ENCODE results near the gene DDX1. TPM values are rescaled to one million over a fixed set of nuclear protein-coding genes. Genes with fewer than 3 reads are reported as not detected.

Gene DDX1
- total and polyA plus RNA-seq, 2 of the 4 experiments (the other 2 are of a cell fraction) = 73.6 to 74.9 TPM

GRCh38 chr2:15652252-15652651, 60.6 kb downstream of the DDX1 start:
- ATAC-seq (ENCODE audit: low read depth) (no peak), DNase-seq (no peak)
- Histone ChIP-seq H2AFZ (replicated peaks; ENCODE audit: low read length, poor library complexity) (no peak overlapping the region), H3K4me1 (ENCODE audit: control insufficient read depth, insufficient read depth, low read length) (no peaks in the 10 kb centered on the region), H3K4me2 (ENCODE audit: low read depth, low read length) (no peak overlapping the region), H4K8ac (ENCODE audit: low read depth in 2 of 2, low read length in 2 of 2) (no peak overlapping the region), H4K5ac (ENCODE audit: low read depth, low read length) (no peak overlapping the region), H2BK15ac (ENCODE audit: low read depth, low read length) (no peak overlapping the region), H3K9me3 (ENCODE audit: control insufficient read depth, insufficient read depth, low read length) (no peaks in the 10 kb centered on the region), H2BK5ac (ENCODE audit: low read depth, low read length, poor library complexity, severe bottlenecking) (no peak overlapping the region), H2AK9ac (replicated peaks; ENCODE audit: low read depth, low read length, poor library complexity) (no peak overlapping the region), H3K27ac (ENCODE audit: insufficient read depth, low read length) (no peak overlapping the region), H3K4me3 (ENCODE audit: insufficient read depth, low read depth, low read length) (no peak overlapping the region), H2BK20ac (ENCODE audit: low read depth, low read length) (no peak overlapping the region), H3K9ac (ENCODE audit: low read depth, low read length) (no peak overlapping the region), H2BK120ac (ENCODE audit: low read depth, low read length) (no peak overlapping the region), H3K9me1 (ENCODE audit: insufficient read depth, low read length) (no peaks in the 10 kb centered on the region), H3K56ac (ENCODE audit: extremely low read depth, insufficient read depth, low read length) (no peak overlapping the region), H3K27me3 (ENCODE audit: control insufficient read depth, insufficient read depth, low read length) (peaks cover 1% of the 10 kb centered on the region; the same call in 1 of the 2 replicates), H3K14ac (replicated peaks; ENCODE audit: low read depth, low read length) (no peak overlapping the region), H3K36me3 (ENCODE audit: control insufficient read depth, insufficient read depth, low read length) (no peaks in the 10 kb centered on the region), H2AK5ac (ENCODE audit: low read depth, low read length) (no peak overlapping the region), H3K79me1 (ENCODE audit: low read depth in 1 of 2, low read length in 2 of 2) (no peaks in the 10 kb centered on the region), H4K91ac (ENCODE audit: insufficient read depth, low read depth, low read length) (no peak overlapping the region), H3K18ac (ENCODE audit: low read depth, low read length) (no peak overlapping the region), H3K4ac (ENCODE audit: low read depth, low read length) (no peak overlapping the region), H4K20me1 (ENCODE audit: insufficient read depth, low read length) (no peaks in the 10 kb centered on the region), H3K23ac (ENCODE audit: low read depth, low read length) (no peak overlapping the region)
- intact Hi-C loops (cut with micrococcal nuclease) (no loop called here), in situ Hi-C loops (cut with MboI; ENCODE audit: low sequenced_read_pairs) (no loop called here), dilution Hi-C loops (cut with HindIII; ENCODE audit: low sequenced_read_pairs, unreplicated experiment) (no loop called here)
- BruUV-seq (replicated peaks) = no TSS peak
- TF ChIP-seq RAD21 (IDR thresholded peaks at IDR 0.05; ENCODE audit: low read length) = no peak
- TF ChIP-seq MAZ (IDR thresholded peaks at IDR 0.05; ENCODE audit: borderline replicate concordance, low read depth, low read length) = no peak
- no peak for TF ChIP-seq RFX5 (IDR thresholded peaks at IDR 0.05; ENCODE audit: low read depth, low read length)
- no peak for TF ChIP-seq RCOR1 (IDR thresholded peaks at IDR 0.05; ENCODE audit: insufficient replicate concordance, low read length)
- ChIA-PET CTCF (no interaction called here), POLR2A (ENCODE audit: unreplicated experiment) (no interaction called here)
- no CpG with 5 or more reads among the region's 8 CpGs for WGBS, 2 experiments (ENCODE audit: extremely low coverage in 2 of 2, insufficient read length in 1 of 2)

All from IMR-90 (cell line).